Measurements from ENCODE around the gene OPCML.

GRCh38 chr11:132818951-132819350 is 713.4 kb downstream of the OPCML start:
- TF ChIP-seq EZH2 (IDR thresholded peaks at IDR 0.05; ENCODE audit: low read length) = no peak
- TF ChIP-seq CTCF (optimal IDR thresholded peaks at IDR 0.05 in 1 of 3, IDR thresholded peaks at IDR 0.05 in 1 of 3, conservative IDR thresholded peaks at IDR 0.05 in 1 of 3; ENCODE audit: extremely low read depth in 1 of 3, insufficient read depth in 2 of 3, low read length in 3 of 3) = no peak

Data from keratinocyte (primary cell).